Spleen (tissue), 7 donors: ENCODE data around the gene NELFA.

ENCODE experiments used
- CTCF ChIP-seq, 11 experiments: fragments of 200-600 bp in 7 of 11; fragments of 450-650 bp in 4 of 11; sonication (generic) in 4 of 11; IDR thresholded peaks in 8 of 11; conservative IDR thresholded peaks in 3 of 11; 1 replicate in 7 of 11; 2 replicates in 4 of 11; pipeline versions ENCODE4 v1.4.0 to v1.8.0; 2016 to 2021; ENCODE audit warnings: antibody characterized with exemption in 11 of 11, inconsistent platforms in 4 of 11, mild to moderate bottlenecking in 1 of 11
- POLR2A ChIP-seq, 3 donors: fragments of 450-650 bp; IDR thresholded peaks; one replicate each; pipeline ENCODE4 v1.5.1; 2017; ENCODE audit warnings: antibody characterized with exemption in 3 of 3, mild to moderate bottlenecking in 1 of 3
- POLR2AphosphoS5 ChIP-seq, 3 donors: sonication (generic); formaldehyde crosslinking; IDR thresholded peaks; one replicate each; pipeline ENCODE4 v1.5.1; 2017; ENCODE audit warnings: antibody characterized with exemption in 3 of 3
- donor health status: DM: no; HTN: no; CAD: no; lungs with moderate emphysema.
- donor health status: DM: no; HTN: no; CAD: no.
- donor health status: DM: no; HTN: no; CAD: no.

GRCh38 chr4:1953335-1953734, 55.4 kb downstream of the NELFA start:
- TF ChIP-seq POLR2A (IDR thresholded peaks at IDR 0.05) (no peak), CTCF (IDR thresholded peaks at IDR 0.05 in 8 of 11, conservative IDR thresholded peaks at IDR 0.05 in 3 of 11) (no peak), POLR2AphosphoS5 (IDR thresholded peaks at IDR 0.05) (no peak)
